HG03060 (cell line): ENCODE results near the gene ATP2B2.

Experiments used
- ATAC-seq: cut with Tn5 transposase; IDR thresholded peaks from one replicate; pipeline ENCODE4 v1.9.1; 2021; ENCODE audit warnings: low read depth, moderate number of reproducible peaks; ENCODE audit not compliant: unreplicated experiment

The ATP2B2 gene

GRCh38 chr3:10435850-10436249 lies 69.5 kb downstream of the ATP2B2 start:
- ATAC-seq: no peak

- no peak for ATAC-seq
Observed at GRCh38 chr3:10434938-10435336, 70.4 kb downstream of the ATP2B2 start.

- ATAC-seq: no peak
Observed at GRCh38 chr3:10434144-10434937, 71.0 kb downstream of the ATP2B2 start.

- ATAC-seq: no peak
Observed at GRCh38 chr3:10432931-10433330, 72.5 kb downstream of the ATP2B2 start.

GRCh38 chr3:10432156-10432845 lies 73.1 kb downstream of the ATP2B2 start:
- ATAC-seq: no peak

GRCh38 chr3:10430805-10431204 lies 74.6 kb downstream of the ATP2B2 start:
- ATAC-seq: no peak

- ATAC-seq: no peak
Observed at GRCh38 chr3:10428406-10429091, 76.8 kb downstream of the ATP2B2 start.

GRCh38 chr3:10426346-10427220 lies 78.8 kb downstream of the ATP2B2 start:
- ATAC-seq: no peak

- ATAC-seq: no peak
Observed at GRCh38 chr3:10423171-10423882, 82.1 kb downstream of the ATP2B2 start.

- no peak for ATAC-seq
Observed at GRCh38 chr3:10421996-10422395, 83.4 kb downstream of the ATP2B2 start.

GRCh38 chr3:10420745-10421475 lies 84.5 kb downstream of the ATP2B2 start:
- no peak for ATAC-seq

GRCh38 chr3:10419637-10420232 lies 85.7 kb downstream of the ATP2B2 start:
- ATAC-seq: no peak

- no peak for ATAC-seq
Observed at GRCh38 chr3:10417847-10418246, 87.5 kb downstream of the ATP2B2 start.

- no peak for ATAC-seq
Observed at GRCh38 chr3:10416730-10417300, 88.6 kb downstream of the ATP2B2 start.

- ATAC-seq: no peak
Observed at GRCh38 chr3:10413041-10413440, 92.3 kb downstream of the ATP2B2 start.

GRCh38 chr3:10411598-10412332 lies 93.6 kb downstream of the ATP2B2 start:
- ATAC-seq: no peak

- no peak for ATAC-seq
Observed at GRCh38 chr3:10410383-10411002, 94.9 kb downstream of the ATP2B2 start.
